ENCODE data around the gene SCYGR2.

DNA sequence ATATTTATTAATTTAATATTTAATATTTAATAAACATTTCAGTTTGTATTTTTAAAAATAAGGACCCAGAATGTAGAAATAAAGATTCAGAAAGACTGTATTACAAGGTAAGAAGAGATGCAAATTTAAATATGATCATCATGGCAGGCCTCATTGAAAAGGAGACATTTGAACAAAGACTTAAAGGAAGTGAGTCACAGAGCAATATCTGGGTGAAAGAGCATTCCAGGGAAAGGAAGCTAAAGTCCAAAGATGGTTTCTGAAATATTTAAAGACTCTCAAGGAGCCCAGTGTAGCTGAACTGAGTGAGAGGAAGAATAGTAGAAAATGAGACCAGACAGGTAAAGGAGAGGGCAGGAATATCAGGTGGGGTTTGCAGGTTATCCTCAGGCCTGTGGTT is 24.5 kb downstream of the SCYGR2 start:
- TF ChIP-seq, protein P1, sequence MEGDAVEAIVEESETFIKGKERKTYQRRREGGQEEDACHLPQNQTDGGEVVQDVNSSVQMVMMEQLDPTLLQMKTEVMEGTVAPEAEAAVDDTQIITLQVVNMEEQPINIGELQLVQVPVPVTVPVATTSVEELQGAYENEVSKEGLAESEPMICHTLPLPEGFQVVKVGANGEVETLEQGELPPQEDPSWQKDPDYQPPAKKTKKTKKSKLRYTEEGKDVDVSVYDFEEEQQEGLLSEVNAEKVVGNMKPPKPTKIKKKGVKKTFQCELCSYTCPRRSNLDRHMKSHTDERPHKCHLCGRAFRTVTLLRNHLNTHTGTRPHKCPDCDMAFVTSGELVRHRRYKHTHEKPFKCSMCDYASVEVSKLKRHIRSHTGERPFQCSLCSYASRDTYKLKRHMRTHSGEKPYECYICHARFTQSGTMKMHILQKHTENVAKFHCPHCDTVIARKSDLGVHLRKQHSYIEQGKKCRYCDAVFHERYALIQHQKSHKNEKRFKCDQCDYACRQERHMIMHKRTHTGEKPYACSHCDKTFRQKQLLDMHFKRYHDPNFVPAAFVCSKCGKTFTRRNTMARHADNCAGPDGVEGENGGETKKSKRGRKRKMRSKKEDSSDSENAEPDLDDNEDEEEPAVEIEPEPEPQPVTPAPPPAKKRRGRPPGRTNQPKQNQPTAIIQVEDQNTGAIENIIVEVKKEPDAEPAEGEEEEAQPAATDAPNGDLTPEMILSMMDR (IDR thresholded peaks at IDR 0.05; ENCODE audit: extremely low read depth in 1 of 2, insufficient read depth in 1 of 2, low read depth in 1 of 2, low read length in 2 of 2), result no peak
- TF ChIP-seq POLR2A (IDR thresholded peaks at IDR 0.05; ENCODE audit: low read depth, low read length) (no peak), JUN (IDR thresholded peaks at IDR 0.05; ENCODE audit: borderline replicate concordance, insufficient read depth, insufficient read length, low read depth) (peak; percentile 41), MYC (IDR thresholded peaks at IDR 0.05; ENCODE audit: low read depth, low read length) (no peak)
- TF ChIP-seq, protein P2, sequence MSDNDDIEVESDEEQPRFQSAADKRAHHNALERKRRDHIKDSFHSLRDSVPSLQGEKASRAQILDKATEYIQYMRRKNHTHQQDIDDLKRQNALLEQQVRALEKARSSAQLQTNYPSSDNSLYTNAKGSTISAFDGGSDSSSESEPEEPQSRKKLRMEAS (IDR thresholded peaks at IDR 0.05; ENCODE audit: insufficient read depth, insufficient read length), result no peak
